Stimulated activated CD8-positive, alpha-beta memory T cell treated with anti-CD3 and anti-CD28 coated beads, Interleukin-15, amount 100 ng/mL, for 24 hours (primary cell): ENCODE results near the gene NFKBIA.
"Not testable (repeated sequence)": the region's sequence is repeated elsewhere in the genome, so short reads cannot be mapped to it uniquely, and the experiment has no call there.

Experiments used
- DNase-seq: peaks from one replicate; pipeline ENCODE4 v3.0.0-alpha.2; 2020; ENCODE audit warnings: low read depth

Gene NFKBIA, protein sequence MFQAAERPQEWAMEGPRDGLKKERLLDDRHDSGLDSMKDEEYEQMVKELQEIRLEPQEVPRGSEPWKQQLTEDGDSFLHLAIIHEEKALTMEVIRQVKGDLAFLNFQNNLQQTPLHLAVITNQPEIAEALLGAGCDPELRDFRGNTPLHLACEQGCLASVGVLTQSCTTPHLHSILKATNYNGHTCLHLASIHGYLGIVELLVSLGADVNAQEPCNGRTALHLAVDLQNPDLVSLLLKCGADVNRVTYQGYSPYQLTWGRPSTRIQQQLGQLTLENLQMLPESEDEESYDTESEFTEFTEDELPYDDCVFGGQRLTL

DNA sequence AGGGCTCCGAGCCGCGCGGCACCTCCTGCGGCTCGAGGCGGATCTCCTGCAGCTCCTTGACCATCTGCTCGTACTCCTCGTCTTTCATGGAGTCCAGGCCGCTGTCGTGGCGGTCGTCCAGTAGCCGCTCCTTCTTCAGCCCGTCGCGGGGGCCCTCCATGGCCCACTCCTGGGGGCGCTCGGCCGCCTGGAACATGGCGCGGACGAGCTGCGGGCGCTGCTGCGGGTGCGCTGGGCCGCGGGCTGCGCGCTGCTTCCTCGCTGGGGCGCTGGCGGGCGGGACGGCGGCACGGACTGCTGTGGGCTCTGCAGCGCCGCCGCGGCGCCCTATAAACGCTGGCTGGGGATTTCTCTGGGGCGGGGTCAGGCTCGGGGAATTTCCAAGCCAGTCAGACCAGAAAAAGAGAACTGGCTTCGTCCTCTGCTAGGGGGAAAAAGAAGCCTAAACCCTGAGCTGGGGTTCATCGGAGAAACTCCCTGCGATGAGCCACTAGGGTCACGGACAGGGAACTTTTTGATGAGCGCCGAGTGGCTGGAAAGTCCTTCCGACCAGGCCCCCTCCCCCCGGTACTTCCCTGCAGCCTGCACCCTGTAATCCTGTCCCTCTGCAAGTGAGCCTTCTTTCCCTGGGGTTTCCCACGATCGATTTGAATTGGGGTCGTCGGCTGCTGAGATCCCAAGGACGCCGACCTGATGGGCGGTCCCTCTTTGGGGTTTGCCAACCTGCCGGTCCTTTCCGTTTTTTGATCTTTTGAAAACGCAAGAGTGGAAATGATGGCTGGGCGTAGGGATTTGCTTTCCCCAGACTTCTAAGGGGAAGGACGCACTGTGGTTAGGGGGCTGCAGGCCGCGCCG is at the start of gene NFKBIA:
NFKBIA (minus strand) TSS at position 301 of the 855 bp plus-strand sequence; CDS start at position 196, 105 bp downstream.
- peak; percentile 91 for DNase-seq

DNA sequence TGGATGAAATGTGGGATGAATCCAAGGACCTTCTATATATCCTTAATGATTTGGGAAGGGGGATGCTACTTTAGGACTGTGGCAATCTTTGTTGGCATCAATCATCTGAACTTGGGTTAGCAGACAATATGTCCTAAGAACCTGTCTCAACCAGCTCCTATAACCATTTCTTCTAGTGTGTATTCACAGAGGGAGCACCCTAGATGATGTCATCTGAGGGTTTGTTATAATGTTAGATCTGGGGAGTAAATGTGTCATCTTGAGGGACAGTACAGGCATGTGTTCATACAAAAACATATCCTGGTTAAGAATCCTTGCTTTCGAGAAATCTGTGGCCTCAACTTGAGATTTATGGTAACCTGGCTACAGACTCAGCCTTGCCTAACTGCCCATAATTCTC is 41.9 kb upstream of the NFKBIA start:
- no peak for DNase-seq

DNA sequence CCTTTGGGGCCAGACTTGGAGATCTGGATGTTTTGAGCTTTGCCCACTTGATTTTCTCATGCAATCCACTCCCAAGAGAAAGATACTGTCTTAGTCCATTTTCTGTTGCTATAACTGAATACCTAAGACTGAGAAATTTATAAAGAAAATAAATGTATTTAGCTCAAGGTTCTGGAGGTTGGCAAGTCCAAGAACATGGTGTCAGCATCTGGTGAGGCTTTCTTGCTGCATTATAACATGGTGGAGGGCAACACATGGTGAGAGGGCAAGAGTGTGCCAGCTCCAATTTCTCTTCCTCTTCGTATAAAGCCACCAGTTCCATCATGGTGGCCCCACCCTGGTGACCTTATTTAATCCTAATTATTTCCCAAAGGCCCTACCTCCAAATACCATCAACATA is 39.6 kb upstream of the NFKBIA start:
- DNase-seq, result no peak

DNA sequence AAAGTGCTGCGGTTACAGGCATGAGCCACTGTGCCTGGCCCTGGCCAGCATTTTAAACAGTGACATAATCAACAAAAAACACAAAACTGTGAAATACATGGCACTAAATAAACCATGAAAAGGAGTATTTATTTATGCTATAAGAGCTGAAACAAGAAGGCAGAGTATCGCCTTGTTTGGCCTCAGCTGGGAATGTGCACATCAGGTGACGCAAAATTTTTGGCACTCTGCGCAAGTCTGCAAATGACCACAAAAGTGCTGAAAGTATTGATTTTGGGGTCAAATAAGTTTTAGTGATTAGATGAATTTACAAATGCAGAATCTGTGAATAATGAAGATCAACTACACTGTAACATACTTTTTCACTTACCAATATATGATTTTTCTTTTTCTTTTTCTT is 36.6 kb upstream of the NFKBIA start:
- no peak for DNase-seq

DNA sequence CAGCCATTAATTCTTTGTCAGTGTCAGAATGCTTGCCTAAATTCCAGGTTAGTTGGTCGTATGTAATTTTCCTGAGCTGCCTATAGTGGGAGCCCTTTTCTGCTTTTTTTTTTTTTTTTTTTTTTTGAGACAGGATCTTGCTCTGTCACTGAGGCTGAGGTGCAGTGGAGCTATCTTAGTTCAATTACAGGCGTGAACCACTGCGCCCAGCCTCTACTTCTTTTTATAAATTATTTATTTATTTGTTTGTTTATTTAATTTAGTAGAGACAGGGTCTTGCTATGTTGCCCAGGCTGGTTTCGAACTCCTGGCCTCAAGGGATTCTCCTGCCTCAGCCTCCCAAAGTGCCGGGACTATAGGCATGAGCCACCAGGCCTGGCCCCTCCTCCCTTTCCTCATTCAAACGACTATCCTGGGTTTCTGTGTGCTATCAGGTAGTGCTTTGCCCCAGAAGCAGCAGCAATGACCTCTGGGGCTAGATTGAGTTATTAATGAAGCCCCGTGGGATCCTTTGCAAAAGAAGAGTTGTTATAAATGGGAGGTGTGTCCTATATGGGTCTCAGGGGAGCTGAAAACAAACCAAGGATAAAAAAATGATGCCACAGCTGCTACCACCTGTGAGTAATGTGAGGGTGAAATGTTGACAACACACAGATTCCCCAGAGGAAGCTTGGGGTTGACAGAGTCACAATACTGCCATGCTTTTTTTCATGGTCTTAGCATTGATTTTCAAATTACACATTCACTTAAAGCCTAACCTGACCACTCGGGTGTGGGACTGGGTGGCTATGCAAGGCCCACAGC is 34.6 kb upstream of the NFKBIA start:
- no peak for DNase-seq

DNA sequence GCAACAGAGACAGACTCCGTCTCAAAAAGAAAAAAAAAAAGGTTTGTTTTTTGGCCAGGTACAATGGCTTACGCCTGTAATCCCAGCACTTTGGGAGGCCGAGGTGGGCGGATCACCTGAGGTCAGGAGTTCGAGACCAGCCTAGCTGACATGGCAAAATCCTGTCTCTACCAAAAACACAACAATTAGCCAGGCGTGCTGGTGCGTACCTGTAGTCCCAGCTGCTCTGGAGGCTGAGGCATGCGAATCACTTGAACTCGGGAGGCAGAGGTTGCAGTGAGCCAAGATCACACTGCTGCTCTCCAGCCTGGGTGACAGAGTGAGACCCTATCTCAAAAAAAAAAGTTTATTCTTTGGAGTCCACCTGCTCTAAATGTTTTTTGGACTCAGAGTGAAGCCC is 33.9 kb upstream of the NFKBIA start:
- not testable (repeated sequence) for DNase-seq

DNA sequence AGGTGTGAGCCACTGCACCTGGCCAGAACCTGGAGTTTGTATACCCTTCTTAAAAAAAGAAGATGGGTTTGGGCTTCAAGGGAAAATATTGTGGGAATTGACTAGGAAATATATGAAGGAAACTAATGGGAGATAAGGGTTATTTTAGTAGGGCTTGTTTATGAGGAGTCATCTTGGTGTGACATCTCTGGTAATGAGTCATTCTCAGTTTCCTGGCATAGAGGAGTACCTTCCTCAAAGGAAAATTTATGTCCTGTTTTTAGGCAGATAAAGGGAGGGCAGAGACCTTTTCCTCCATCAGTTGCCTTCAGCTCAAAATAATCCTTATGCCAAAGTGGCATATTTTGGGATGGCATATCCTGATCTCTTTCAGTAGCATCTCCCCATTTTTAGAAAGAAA is 30.6 kb upstream of the NFKBIA start:
- no peak for DNase-seq

DNA sequence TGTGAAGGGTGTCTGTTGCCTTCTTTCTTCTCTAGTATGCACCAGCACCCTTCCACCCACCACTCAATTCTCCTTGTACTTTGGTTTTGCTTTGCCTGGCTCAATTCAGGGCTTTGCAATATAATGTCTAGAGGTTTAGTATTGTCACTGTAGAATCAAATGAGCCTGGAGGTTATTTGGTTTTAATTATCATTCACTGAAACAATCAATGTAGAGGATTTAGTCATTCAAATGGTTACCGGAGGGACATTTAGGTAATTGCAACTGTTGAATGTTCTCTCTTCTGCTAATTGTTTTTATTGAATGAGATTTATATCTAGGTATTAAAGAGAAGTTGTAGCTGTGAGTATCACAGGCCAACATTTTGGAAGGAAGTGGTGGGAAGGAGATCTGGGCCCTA is 29.3 kb upstream of the NFKBIA start:
- no peak for DNase-seq

DNA sequence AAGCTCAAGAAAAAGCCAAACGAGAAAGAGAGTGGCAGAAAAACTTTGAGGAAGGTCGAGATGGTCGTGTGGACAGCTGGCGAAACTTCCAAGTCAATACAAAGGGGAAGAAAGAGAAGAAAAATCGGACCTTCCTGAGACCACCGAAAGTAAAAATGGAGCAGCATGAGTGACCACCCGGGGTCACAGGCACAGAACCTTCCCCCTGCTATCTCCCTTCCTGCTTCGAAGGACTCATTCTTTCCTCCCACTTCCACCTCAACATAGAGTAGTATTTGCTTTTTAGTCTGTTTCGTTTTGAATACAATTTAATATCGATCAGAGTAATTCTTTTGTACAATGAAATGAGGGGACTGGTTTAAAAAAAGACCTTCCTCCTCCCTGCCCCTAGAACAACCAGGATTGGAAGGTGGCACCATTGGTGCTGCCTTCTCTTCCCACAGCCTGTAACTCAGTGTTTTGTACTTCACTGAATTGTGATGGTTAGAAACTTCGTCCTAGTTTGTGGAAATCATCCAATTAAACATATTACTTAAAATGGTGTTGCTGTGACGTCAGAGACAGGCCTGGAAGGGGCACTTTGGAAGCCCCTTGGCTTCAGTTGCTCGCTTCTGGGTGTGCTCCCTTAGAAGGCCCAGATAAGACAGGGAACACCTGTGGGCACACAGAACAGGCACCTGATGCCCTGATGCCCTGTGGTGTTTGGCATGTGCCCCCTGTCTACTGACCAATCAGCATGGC is 26.1 kb upstream of the NFKBIA start:
- DNase-seq, result no peak

DNA sequence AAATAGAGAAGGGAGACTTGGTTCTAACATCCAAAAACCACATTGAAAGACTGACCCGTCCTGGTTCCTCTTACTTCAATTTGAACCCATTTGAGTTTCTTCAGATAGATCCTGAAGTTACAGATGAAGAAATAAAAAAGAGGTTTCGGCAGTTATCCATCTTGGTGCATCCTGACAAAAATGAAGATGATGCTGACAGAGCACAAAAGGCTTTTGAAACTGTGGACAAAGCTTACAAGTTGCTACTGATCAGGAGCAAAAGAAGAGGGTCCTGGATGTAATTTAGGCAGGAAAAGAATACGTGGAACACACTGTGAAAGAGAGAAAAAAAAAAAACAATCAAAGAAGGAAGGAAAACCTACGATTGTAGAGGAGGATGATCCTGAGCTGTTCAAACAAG is 25.4 kb upstream of the NFKBIA start:
- DNase-seq, result no peak

DNA sequence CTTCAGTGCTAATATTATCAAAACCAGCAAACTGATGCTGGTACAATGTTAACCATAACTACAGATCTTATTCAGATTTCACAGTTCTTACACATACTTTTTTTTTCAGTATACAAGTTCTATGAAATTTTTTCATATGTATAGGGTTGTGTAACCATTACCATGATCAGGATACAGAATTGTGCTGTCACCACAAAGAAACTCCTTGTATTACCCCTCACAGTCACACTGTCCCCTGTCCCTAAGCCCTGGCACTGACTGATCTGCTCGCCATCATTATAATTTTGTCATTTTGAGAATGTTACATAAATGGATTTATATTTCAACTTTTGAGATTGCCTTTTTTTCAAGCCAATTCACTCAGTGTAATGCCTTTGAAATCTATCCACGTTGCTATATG is 21.3 kb upstream of the NFKBIA start:
- DNase-seq, result no peak

DNA sequence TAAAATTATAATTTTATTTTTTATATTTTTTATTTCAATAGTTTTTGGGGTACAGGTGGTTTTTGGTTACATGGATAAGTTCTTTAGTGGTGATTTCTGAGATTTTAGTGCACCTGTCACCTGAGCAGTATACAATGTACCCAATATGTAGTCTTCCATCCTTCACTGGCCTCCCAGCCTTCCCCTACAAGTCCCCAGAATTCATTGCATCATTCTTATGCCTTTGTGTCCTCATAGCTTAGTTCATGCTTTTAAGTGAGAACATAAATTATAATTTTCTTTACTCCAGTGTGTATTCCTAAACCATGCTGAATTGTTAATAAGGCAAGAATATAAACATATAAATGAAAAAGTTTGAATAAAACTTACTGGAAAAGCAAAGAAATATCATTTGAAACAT is 19.1 kb upstream of the NFKBIA start:
- no peak for DNase-seq

DNA sequence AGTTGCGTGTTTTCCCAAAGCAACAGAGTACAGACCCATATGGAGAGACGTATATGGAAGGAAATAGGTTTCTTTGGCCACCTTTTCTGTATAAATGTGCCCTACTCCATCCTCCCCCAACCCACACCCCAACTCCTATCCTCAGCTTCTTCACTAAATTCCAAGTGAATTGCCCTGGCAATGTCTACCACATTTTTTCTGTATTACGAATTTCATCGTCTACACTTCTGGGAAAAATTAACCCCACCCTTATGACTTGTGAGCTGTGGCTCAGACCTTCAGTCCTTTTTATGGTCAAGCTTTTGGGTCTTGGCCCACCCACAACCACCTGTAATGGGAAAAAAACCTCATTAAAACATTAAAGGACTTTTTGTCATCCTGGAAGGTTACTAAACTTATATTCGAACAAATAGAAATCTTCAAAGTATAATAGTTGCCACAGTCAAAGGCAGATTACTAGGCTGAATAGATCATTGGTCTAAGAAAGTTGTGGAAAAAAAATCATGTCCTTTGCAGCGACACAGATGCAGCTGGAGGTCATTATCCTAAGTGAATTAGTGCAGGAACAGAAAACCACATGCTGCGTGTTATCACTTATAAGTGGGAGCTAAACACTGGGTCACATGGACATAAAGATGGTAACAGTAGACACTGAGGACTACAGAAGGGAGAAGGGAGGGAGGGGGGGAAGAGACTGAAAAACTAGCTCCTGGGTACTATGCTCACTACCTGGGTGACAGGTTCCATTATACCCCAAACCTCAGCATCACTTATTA is 15.7 kb upstream of the NFKBIA start:
- no peak for DNase-seq

DNA sequence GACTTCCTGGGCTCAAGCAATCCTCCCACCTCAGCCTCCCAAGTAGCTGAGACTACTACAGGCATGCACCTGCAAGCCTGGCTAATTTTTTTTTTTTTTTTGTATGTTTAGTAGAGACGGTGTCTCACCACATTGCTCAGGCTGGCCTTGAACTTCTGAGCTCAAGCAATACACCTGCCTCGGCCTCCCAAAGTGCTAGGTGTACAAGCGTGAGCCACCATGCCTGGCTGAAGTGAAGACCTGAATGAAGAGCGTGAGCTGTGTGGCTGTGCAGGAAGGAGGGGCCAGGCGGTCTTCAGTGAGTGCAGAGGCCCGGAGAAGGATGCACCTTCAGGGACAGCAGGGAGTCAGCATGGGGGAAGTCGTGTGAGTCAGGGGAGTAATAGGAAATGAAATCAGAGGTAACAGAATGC is 14.9 kb upstream of the NFKBIA start:
- DNase-seq, result no peak

DNA sequence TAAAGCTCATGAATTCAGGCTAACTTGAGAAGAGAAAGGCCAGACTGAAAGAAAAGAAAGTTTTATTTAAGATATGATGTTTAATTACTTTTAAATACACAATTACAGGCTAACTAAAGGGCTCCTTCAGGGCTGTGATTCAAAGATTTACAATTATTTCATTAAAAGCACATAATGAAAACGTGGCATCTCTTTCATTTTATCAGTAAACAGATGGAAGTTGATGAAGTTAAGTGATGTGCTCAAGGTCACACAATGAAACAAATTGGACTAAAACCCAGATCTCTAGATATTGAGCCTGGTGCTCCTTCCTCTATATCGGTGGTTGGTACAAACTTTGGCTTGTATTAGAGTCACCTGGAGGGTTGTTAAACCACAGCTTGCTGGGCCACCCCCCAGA is 13.5 kb upstream of the NFKBIA start:
- DNase-seq, result no peak

DNA sequence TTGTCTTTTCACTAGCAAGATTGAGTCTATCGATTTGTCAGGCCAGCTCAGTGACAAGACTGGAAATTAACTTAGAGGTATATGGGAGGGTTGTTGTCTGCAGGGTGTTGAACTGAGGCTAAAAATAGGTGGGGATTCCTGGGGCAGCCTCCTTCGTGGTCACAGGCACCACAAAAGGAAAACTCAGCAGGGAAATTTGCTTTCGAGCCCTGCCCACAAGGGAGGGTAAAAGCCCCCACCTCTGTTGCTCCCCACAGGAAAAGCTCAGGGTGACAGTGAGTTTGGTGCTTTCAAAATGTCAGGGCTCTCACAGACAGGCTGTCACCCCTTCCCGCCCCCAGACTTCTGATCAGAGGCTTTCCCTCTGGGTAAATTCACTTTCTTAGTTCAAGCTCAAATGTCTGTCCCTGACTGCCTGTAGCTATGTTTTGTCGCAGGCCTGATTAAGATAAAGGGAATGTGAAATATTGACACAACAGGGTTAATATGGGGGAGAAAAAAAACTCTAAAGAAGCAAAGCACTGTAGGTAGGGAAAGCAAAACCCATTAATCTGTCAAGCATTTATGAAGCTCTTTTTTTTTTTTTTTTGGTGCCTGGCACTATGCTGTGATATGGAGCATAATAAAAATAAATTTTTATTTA is 11.7 kb upstream of the NFKBIA start:
- no peak for DNase-seq

DNA sequence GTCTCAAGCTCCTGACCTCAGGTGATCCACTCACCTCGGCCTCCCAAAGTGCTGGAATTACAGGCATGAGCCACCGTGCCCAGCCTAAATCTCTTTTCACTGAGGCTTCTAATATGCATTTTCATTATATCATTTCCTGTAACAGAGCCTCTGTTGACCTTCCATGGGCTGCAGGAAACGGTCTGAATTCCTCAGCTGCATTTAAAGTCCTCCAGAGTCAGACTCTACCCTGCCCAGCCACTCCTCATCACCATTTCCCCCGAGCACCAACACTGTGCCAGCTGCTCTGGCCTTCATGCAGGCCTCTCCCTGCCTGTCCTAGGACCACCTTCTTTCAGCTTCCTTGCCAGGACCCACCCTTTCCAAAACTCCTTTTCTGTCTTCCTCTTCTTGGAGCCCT is 9.8 kb upstream of the NFKBIA start:
- no peak for DNase-seq

DNA sequence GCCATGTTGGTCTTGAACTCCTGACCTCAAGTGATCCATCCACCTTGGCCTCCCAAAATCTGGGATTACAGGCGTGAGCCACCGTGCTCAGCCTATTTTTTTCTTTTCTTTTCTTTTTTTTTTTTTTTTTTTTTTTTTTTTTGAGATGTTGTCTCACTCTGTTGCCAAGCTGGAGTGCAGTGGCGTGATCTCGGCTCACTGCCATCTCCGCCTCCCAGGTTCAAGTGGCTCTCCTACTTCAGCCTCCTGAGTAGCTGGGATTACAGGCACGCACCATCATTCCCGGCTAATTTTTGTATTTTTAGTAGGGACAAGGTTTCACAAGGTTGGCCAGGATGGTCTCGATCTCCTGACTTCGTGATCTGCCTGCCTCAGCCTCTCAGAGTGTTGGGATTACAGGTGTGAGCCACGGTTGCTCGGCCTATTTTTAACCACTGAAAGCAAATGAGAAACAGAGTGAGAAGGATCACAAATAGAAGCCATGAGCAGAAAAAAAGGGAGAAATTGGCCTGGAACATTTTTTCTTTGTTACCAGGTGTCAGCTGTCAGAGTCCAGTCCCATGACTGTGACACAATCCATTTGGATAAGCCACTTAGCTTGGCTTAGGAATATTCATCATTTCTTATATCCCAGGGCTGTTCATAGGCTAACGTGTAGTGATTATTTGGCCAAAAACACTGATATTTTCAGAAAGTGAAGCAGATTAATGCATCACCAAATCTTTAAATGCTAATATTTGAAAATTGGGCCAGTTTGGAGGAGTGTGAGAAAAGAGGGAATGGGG is 7.9 kb upstream of the NFKBIA start:
- no peak for DNase-seq

DNA sequence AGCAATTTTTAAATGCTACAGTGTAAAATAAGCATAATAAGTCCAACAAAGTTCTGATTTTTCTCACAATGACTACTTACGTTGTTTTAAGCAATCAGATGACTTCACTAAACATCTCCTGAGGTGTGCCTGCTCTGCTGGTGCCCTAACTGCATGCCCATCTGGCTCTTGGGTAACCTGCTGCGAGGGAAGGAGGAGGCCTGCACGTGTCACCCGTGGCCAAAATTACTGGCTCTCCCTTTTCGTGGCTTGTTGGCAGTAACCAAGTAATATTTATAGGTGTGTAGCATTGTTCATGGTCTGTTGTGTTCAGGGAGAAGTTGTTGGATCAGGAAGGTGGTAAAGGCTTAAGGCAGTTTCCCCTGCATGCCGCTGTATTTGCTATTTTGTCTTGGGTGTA is 6.3 kb upstream of the NFKBIA start:
- no peak for DNase-seq

DNA sequence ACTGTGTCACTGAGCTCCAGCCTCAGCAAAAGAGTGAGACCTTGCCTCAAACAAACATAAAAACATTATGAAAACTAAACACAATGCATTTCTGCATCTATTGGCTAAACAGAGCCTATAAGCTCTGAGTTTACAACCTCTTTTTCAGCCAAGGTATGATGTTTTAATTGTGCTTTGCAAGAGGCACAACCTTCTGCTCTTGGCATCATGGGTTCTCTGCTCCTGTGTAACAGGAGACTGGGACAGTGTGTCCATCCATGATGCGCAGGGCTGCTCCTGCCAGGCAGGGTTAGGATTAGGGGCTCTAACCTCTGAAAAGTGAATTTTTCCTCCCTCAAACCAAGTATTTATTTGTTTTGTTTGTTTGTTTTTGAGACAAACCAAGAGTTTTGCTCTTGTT is 5.0 kb upstream of the NFKBIA start:
- no peak for DNase-seq
